SJCRH30 (cell line): ENCODE data around the gene CTDP1. TPM values are rescaled to one million over a fixed set of nuclear protein-coding genes. Genes with fewer than 3 reads are reported as not detected.
"Not testable (repeated sequence)": the region's sequence is repeated elsewhere in the genome, so short reads cannot be mapped to it uniquely, and the experiment has no call there.

Source experiments
- DNase-seq, 2 experiments: peaks; one replicate each; pipeline ENCODE4 v3.0.0-alpha.2; 2015 to 2020
- H3K27ac ChIP-seq: fragments of 250-450 bp; sonication (Bioruptor Pico); 2 replicates; pipeline ENCODE4 v1.5.1; 2020; ENCODE audit warnings: mild to moderate bottlenecking, moderate library complexity
- H3K27me3 ChIP-seq: fragments of 250-450 bp; sonication (Bioruptor Pico); 2 replicates; pipeline ENCODE4 v1.5.1; 2020; ENCODE audit warnings: mild to moderate bottlenecking, moderate library complexity
- H3K36me3 ChIP-seq: fragments of 250-450 bp; sonication (Bioruptor Pico); 2 replicates; pipeline ENCODE4 v1.5.1; 2020; ENCODE audit warnings: mild to moderate bottlenecking, moderate library complexity
- H3K4me1 ChIP-seq: fragments of 250-450 bp; sonication (Bioruptor Pico); 2 replicates; pipeline ENCODE4 v1.5.1; 2020; ENCODE audit warnings: mild to moderate bottlenecking, moderate library complexity
- H3K4me3 ChIP-seq: fragments of 250-450 bp; sonication (Bioruptor Pico); 2 replicates; pipeline ENCODE4 v1.5.1; 2020; ENCODE audit warnings: mild to moderate bottlenecking, moderate library complexity
- H3K9me3 ChIP-seq: fragments of 250-450 bp; sonication (Bioruptor Pico); replicated peaks from 2 replicates; pipeline ENCODE4 v1.5.1; 2020; ENCODE audit warnings: mild to moderate bottlenecking, moderate library complexity
- total RNA-seq: library from RNA; depleted of rRNA; stranded (reverse); fragments of >200 nt; shearing (Covaris generic); gene quantifications from 2 replicates; pipeline ENCODE4 v1.2.3, GENCODE V29; 2014

CTDP1 gene
- total RNA-seq, 1 experiment from 2014 or later = 8.8 TPM

GRCh38 chr18:79740047-79740446, 60.4 kb downstream of the CTDP1 start:
- H3K36me3 ChIP-seq, H3K27me3 ChIP-seq, H3K4me3 ChIP-seq, H3K4me1 ChIP-seq, DNase-seq, H3K27ac ChIP-seq, H3K9me3 ChIP-seq: not testable (repeated sequence)

GRCh38 chr18:79740521-79741361, 61.1 kb downstream of the CTDP1 start:
- no peaks in the 10 kb centered on the region for H3K27me3 ChIP-seq
- no peaks in the 10 kb centered on the region for H3K9me3 ChIP-seq
- no peak for DNase-seq
- no peak overlapping the region for H3K4me3 ChIP-seq
- peaks cover 6% of the 10 kb centered on the region; the same call in 1 of the 2 replicates for H3K36me3 ChIP-seq
- H3K4me1 ChIP-seq = no peaks in the 10 kb centered on the region
- H3K27ac ChIP-seq = no peak overlapping the region

DNA sequence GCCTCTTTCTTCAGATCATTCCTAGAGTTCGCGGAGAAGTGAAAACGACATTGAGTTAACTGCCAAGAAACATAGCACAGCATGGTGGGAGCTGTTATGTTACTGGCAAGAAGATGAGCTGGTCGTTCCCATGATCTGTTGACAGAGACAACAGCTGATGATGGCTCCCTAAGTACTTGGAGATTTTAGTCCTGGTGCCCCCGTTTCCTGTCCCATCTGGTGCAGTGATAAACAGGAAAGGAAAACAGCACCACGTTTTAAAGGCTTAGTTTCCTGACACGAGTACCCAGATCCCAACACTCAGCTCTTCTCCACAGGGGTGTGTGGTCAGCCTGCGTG, 61.7 kb downstream of the CTDP1 start:
- Histone ChIP-seq H3K36me3 (peaks cover 6% of the 10 kb centered on the region; the same call in 1 of the 2 replicates), H3K4me1 (no peaks in the 10 kb centered on the region), H3K4me3 (no peak overlapping the region), H3K27ac (no peak overlapping the region), H3K27me3 (no peaks in the 10 kb centered on the region), H3K9me3 (no peaks in the 10 kb centered on the region)
- no peak for DNase-seq

GRCh38 chr18:79742076-79742475, 62.5 kb downstream of the CTDP1 start:
- DNase-seq = no peak

DNA sequence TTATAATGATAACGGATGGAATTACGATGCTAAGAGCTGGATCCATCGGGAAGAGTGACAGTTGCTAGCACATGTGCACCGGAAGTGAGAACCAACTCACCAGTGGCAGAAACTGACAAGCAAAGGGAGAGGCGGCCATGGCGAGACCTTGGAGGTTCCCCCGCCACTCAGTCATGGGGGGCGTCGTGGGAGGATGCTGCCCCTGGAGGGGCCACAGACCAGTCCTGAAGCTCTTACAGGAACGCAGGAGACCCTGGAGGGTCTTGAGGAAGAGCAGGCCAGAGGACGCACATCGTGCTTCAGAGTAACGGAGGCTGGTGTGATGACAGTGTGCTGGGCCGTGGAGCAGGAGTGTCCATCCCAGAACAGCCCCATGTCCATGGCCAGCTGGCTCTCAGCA, 65.0 kb downstream of the CTDP1 start:
- no peaks in the 10 kb centered on the region for H3K36me3 ChIP-seq
- no peak overlapping the region for H3K4me3 ChIP-seq
- no peaks in the 10 kb centered on the region for H3K27me3 ChIP-seq
- H3K27ac ChIP-seq = no peak overlapping the region
- H3K4me1 ChIP-seq = no peaks in the 10 kb centered on the region
- H3K9me3 ChIP-seq = no peaks in the 10 kb centered on the region
- no peak for DNase-seq

More at GRCh38 chr18:79742076-79742475, 62.5 kb downstream of the CTDP1 start:
- H3K4me3 ChIP-seq = no peak overlapping the region
- H3K36me3 ChIP-seq = peaks cover 4% of the 10 kb centered on the region; the same call in 1 of the 2 replicates
- H3K27me3 ChIP-seq = no peaks in the 10 kb centered on the region
- H3K4me1 ChIP-seq = no peaks in the 10 kb centered on the region
- H3K27ac ChIP-seq = no peak overlapping the region
- H3K9me3 ChIP-seq = no peaks in the 10 kb centered on the region

DNA sequence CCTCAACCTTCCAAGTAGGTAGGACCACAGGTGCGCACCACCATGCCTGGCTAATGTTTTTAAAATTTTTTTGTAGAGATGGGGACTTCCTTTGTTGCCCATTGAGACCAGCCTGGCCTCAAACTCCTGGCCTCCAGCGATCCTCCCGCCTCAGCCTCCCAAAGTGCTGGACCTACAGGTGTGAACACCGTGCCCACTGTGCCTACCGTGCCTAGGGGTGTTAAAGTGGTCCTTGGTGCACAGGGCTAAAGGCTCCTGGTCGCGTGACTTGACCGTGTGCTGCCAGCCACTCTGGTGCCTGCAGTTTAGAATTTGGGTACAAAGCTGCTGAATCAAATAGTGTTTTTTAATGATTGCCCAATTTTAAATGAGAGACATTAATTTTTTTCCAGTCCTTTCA, 67.1 kb downstream of the CTDP1 start:
- Histone ChIP-seq H3K27ac (no peak overlapping the region), H3K4me1 (no peaks in the 10 kb centered on the region), H3K36me3 (no peaks in the 10 kb centered on the region), H3K4me3 (no peak overlapping the region), H3K9me3 (no peaks in the 10 kb centered on the region), H3K27me3 (no peaks in the 10 kb centered on the region)
- no peak for DNase-seq

DNA sequence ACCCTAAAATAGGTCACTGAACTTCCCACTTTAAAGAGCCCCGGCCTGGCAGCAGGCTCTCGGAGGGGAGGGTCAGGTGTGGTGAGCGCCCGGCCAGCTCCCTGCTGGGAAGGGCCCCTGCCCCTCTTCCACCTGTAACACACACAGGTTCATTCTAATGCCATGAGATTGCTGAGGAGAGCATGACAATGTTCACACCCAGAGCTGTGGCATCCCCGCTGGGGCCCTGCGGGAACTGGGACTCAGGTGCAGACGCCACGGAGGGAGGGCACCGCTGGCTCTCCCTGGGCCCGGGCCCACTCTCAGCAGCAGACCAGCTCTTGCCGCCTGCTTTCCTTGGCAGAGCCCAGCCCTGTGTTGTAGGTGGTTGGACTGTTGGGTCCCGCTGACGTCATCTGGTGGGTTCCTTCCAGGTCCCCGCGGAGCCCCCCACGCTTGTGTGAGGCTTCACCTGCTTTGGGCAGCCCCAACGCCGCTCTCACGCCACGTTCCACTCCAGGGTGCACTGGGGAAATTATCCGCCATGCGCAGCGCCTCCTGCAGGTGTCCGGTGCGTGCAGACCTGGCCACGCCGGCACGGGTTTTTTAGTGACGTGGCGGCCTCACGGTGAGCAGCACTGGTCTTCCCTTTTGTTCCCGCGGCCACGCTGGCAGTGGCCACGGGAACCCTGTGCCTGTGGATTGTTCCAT, 67.7 kb downstream of the CTDP1 start:
- no peak for DNase-seq
- no peak overlapping the region for H3K27ac ChIP-seq

GRCh38 chr18:79748321-79749180, 68.9 kb downstream of the CTDP1 start:
- Histone ChIP-seq H3K27ac (no peak overlapping the region), H3K36me3 (no peaks in the 10 kb centered on the region), H3K27me3 (no peaks in the 10 kb centered on the region), H3K4me1 (no peaks in the 10 kb centered on the region), H3K4me3 (no peak overlapping the region), H3K9me3 (no peaks in the 10 kb centered on the region)
- no peak for DNase-seq

More for the DNA sequence above, 67.7 kb downstream of the CTDP1 start:
- Histone ChIP-seq H3K36me3 (no peaks in the 10 kb centered on the region), H3K4me1 (no peaks in the 10 kb centered on the region), H3K27me3 (no peaks in the 10 kb centered on the region), H3K9me3 (no peaks in the 10 kb centered on the region), H3K4me3 (no peak overlapping the region)

GRCh38 chr18:79749251-79750191, 69.9 kb downstream of the CTDP1 start:
- Histone ChIP-seq H3K36me3 (no peaks in the 10 kb centered on the region), H3K4me1 (no peaks in the 10 kb centered on the region), H3K27ac (no peak overlapping the region), H3K9me3 (no peaks in the 10 kb centered on the region), H3K4me3 (no peak overlapping the region), H3K27me3 (no peaks in the 10 kb centered on the region)
- DNase-seq = no peak

DNA sequence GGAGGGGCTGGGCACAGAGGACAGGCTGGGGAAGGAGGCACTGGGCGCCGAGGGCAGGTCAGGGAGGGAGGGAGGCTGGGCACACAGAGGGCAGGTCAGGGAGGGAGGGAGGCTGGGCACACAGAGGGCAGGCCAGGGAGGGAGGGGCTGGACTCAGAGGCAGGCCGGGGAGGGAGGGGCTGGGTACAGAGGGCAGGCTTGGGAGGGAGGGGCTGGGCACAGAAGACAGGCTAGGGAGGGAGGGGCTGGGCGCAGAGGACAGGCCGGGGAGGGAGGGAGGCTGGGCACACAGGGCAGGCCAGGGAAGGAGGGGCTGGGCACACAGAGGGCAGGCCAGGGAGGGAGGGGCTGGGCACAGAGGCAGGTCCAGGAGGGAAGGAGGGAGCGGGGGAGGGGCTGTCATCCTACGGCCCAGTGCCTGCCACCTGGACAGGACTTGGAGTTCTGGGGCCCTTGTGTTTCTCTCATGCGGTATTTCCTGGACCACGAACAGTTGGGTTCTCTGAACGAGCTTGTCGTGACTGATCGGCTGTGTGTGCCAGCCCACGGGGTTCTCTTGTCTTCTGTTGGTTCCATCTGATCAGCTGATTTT, 71.5 kb downstream of the CTDP1 start:
- no peaks in the 10 kb centered on the region for H3K9me3 ChIP-seq
- H3K36me3 ChIP-seq = no peaks in the 10 kb centered on the region
- DNase-seq = no peak
- no peaks in the 10 kb centered on the region for H3K27me3 ChIP-seq
- H3K4me3 ChIP-seq = no peak overlapping the region
- H3K4me1 ChIP-seq = no peaks in the 10 kb centered on the region
- no peak overlapping the region for H3K27ac ChIP-seq

GRCh38 chr18:79751918-79752578, 72.4 kb downstream of the CTDP1 start:
- H3K27ac ChIP-seq, DNase-seq, H3K36me3 ChIP-seq, H3K9me3 ChIP-seq, H3K4me1 ChIP-seq, H3K27me3 ChIP-seq, H3K4me3 ChIP-seq: not testable (repeated sequence)

- not testable (repeated sequence) for H3K4me1 ChIP-seq, H3K27me3 ChIP-seq, H3K4me3 ChIP-seq, H3K9me3 ChIP-seq, H3K36me3 ChIP-seq, H3K27ac ChIP-seq, DNase-seq
These were observed 73.3 kb downstream of the CTDP1 start for GRCh38 chr18:79752946-79753345.

DNA sequence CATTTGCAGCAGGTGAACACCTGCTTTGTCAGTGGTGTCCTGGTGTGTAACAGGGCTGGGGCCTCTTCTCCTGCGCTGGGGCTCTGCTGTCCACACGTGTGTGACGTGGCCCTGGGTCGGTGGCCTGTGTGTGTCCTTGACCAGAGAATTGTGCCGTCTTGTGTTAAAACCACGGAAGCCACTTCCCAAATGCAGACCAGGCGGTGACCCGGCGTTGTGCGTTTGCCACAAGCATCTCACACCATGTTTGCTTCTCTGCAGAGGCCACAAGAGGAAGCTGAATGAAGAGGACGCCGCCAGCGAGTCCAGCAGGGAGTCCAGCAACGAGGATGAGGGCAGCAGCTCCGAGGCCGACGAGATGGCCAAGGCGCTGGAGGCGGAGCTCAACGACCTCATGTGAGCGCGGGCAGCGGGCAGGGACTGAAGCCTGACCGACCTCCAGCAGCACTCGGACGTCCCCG, 73.8 kb downstream of the CTDP1 start:
- no peak for DNase-seq
- Histone ChIP-seq H3K4me3 (no peak overlapping the region), H3K9me3 (no peaks in the 10 kb centered on the region)

More for the DNA sequence above, 73.8 kb downstream of the CTDP1 start:
- Histone ChIP-seq H3K36me3 (no peaks in the 10 kb centered on the region), H3K27me3 (no peaks in the 10 kb centered on the region), H3K4me1 (no peaks in the 10 kb centered on the region), H3K27ac (no peak overlapping the region)
